CD4-positive, alpha-beta T cell treated with Interleukin-17A for 1 hour (primary cell): ENCODE data around the gene MYBPC3.

Experiments
- DNase-seq: peaks from one replicate; pipeline ENCODE4 v3.0.0-alpha.2; 2020

MYBPC3 gene

DNA sequence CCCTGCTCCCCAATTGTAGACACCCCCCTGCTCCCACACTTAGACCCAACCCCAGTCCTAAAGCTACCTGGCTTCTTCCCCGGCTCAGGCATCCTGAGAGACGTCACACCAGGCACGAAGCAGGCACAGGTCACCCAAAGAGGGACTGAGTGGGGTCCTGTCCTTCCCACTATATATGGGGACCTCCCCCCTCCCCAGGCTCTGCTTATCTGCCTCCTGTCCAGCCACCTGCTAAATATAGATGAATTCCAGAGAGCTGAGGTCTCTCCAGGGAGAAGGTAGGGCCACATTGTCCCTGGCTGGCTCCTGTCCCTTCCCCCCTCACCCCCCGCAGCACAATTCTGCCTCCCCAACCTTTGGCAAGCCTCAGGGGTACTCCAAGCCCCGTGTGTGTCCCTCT is at the start of gene MYBPC3:
TSS of gene MYBPC3 (minus strand) at position 147 of the 400 bp plus-strand sequence. CDS start at position 92, 55 bp downstream.
- DNase-seq, result no peak

GRCh38 chr11:47400768-47401279 is 48.3 kb upstream of the MYBPC3 start:
- no peak for DNase-seq

DNA sequence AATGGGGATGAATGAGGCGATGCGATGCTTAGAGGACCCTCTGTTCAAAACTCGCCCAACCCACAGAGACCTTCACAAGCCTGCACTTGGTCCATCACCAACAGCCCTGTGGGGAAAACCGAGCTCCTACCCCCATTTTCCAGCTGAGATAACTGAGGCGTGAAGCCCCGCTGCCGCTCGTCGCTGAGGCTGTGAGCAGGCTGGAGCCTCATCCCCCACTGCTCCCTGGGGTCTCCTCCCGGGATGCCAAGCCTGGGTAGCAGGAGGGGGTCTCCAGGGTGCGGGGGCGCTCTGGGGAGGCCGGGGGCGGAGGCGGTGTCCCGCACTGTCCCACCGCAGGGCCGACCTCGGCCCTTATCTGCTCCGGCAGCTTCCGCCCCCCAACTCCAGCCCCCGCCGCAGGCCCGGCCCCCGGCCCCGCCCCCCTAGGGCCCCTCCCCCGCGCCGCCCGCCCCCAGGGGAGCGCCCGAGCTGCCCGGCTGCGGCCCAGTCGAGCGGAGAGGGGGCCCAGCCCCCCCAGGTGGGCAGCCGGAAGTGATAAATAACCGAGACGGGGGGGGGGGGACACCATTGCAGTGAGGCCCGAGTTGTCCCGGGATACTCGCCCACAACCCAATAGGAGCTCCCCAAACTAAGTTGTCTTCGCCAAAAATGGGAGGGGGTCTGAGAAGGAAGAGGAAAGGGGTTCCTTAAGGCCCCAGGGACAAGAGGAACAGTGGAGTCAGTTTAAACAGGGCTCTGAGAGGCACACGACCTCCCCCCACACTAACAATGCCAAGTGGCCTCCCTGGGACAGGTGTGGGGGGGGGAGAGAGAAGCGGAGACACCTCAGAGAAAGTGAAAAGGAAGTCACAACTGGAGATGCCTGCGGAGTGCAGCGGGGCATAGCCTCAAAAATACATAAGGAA is 47.6 kb upstream of the MYBPC3 start:
- peak; percentile 44 for DNase-seq

GRCh38 chr11:47398551-47398950 is 46.0 kb upstream of the MYBPC3 start:
- no peak for DNase-seq

- DNase-seq, result no peak
Observed at GRCh38 chr11:47398011-47398410, 45.5 kb upstream of the MYBPC3 start.

- no peak for DNase-seq
Observed at GRCh38 chr11:47396049-47396320, 43.5 kb upstream of the MYBPC3 start.

GRCh38 chr11:47395223-47396048 is 42.9 kb upstream of the MYBPC3 start:
- DNase-seq, result no peak

DNA sequence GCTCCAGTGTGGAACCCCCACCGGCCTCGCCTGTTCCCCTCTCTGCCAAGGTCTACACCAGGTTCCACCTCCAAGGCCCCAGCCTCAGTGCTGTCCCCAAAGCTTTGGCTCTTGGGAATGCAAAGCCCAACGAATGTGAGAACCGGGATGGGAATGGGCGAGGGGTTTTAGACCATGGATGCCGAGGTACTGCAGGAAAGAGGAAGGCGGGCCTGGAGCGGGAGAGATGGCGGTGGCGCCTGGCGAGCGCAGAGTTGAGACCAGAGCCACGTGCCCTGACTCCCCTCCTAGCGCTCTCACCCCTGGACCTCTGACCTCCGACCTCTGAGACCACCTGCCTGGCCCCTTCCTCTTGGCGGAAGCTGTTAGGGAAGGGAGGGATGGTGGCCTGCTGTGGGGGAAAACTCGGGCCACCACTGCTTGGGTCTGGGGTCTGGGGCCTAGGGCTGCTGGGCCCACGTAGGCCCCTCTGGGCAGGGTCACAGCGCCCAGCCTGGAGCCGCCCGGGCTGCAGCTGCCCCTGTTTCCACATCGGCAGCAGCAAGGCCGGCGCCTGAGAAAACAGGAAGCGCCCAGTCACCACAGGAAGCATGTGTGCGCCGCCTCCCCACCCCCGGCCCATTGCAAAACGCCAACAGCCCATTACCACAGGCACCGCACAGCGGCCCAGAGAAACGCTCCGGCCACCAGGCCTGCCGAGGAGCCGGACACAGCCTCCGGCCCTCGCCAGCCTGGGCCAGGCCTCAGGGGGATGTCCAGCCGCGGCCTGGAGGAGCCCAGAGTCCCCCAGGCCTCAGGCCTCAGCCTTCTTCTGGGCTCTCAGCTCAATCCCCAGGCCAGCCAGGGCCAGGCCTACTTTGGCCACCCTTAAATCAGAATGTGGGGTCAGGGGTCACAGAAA is 42.1 kb upstream of the MYBPC3 start:
- peak; percentile 66 for DNase-seq

GRCh38 chr11:47394050-47394321 is 41.5 kb upstream of the MYBPC3 start:
- no peak for DNase-seq

GRCh38 chr11:47393163-47394049 is 40.9 kb upstream of the MYBPC3 start:
- DNase-seq, result no peak

- no peak for DNase-seq
Observed at GRCh38 chr11:47392546-47393162, 40.2 kb upstream of the MYBPC3 start.

DNA sequence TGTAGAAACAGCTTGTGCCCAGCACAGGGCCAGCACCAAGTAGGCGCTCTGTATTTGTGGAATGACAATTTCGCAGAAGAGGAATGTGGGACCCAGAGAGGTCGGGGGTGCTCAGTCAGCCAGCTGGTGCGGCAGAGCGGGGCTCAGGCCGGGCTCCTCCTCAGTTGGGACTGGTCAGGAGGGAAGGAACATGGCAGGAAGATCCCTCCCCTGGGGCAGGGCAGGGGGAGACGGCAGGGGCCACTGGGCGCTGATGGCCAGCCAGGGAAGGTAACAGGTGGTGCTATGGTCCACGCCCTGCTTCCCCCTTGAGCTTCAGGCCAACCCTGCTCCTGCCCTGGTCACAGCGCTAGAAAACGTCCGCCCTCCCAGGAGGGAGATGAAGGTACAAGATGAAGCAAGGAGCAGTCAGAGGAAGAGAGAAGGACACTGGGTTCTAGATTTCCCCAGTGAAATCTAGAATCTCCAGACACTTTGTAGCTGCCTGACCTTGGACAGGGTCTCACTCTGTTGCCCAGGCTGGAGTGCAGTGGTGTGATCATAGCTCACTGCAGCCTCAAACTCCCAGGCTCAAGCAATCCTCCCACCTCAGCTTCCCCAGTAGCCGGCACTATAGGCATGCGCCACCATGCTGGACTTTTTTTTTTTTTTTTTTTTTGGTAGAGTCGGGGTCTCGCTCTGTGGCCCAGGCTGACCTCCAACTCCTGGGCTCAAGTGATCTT is 39.4 kb upstream of the MYBPC3 start:
- DNase-seq, result no peak

- DNase-seq, result peak; percentile 39
Observed at GRCh38 chr11:47391077-47391583, 38.6 kb upstream of the MYBPC3 start.

GRCh38 chr11:47390422-47390760 is 37.9 kb upstream of the MYBPC3 start:
- no peak for DNase-seq

DNA sequence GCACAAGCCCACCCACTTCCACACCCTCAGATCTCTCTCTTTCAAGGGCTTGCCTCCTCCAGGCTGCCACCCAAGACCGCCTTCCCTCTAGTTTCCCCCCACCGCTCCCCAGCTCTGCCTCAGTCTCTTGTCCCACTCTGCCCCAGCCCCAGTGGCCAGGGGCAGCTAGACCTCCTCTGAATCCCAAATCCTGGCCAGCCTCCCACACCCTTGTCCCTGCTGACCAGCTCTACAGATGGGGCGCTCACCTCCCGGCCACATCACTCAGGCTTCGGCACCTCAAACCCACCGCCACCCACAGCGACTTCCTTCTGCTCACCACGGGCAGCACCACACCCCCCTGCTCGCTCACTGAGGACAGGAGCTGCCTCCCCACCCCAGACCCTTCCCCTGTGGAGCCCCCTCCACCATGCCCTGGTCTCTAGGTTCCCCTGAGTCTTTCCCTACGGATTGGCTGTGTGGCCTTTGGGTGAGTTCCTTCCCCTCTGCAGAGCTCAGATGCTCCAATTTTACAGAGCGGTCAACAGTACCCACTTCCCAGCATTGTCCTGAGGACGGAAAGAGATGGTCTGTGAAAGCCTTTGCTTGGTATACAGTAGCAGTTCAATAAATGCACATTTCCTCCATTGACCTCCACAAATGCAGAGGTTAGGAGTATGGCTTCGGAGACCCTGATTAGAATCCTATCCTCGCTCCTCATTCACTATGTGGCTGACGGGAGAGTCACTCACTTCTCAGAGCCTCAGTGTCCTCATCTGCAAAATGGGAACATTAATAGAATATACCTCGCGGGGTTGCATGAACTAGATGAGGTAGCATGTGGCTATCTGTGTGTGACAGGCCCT is 37.3 kb upstream of the MYBPC3 start:
- DNase-seq, result peak; percentile 32

DNA sequence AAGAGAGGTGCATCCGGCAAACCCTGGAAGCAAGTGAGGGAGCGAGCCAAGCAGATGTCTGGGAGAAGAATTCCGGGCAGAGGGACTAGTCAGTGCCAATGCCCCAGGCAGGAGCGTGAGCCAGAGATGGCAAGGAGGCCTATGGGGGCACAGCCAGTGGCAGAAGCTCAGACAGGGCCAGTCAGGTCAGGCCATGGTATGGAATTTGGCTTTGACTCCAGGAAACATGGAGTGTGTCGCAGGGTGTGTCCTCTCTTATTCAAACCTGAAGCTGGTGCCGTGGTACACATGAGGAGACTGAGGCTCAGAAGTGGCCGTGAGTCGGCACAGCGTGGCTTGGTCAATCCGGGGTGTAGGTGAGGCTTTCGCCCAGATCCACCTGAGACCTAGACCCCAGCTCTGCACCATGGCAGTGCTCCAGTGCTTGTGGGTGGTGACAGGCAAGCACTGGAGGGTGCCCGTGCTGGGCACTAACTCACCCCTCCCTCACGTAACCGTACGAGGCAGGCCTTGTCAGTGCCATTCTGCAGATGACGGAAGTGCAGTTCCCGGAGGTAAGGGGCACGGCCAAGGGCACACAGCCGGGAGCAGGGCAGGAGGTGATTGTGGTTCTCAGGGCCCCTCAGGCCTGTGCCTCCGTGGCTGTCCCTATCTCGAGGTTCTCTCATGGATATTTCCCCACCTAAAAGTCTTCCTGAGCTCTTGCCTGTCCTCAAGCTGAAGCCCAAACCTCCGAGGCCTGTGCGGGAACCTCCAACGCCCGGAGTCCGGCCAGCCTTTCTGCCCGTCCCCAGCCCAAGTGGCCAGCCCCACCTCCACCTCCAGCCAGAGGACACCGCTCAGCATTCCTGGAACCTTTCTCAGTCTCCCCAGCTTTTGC is 36.4 kb upstream of the MYBPC3 start:
- no peak for DNase-seq

DNA sequence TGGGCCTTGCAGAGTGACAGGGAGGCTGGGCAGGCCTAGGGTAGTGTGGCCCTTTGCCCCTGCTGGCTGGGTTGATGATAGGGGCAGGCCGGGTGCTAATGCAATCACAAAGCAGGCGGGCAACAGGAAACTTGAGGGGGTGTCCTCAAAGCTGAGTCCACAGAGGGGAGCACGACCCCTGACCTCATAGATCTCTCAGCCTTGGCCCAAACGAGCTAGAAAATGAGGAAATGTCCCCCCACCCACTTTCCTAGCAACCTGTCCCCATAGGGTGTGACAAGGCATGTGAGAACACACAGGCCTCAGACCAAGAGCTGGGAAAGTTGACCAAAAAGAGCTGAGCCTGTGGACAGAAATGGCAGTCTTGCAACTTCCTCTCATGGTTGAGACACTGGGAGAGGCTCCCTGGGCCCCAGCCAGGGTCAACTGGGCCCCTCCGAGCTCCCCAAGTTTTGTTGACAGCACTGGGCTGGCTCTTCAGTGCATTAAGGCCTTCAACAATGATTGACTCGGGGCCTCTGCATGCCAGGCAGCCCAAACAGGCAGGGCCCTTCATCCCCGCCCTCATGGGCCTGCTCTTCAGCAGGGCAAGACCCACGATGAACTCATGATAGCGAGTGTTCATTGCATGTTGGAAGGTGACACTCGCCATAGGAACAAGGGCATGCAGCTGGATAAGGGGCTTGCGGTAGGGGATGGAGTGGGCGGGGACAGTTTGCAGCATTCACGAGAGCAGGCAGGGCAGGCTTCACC is 35.6 kb upstream of the MYBPC3 start:
- DNase-seq, result no peak

DNA sequence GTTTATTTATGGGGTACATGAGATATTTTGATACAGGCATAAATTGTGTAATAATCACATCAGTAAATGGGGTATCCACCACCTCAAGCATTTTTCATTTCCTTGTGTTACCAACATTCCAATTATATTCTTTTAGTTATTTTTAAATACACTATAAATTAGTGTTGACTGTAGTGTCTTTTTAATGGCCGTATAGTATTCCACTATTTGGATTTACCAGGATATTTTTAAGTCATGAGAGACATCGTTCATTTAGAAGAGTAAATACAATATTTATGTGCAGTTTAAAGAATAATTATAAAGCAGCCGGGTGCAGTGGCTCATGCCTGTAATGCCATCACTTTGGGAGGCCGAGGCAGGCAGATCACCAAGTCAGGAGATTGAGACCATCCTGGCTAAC is 32.0 kb upstream of the MYBPC3 start:
- no peak for DNase-seq
